ENCODE data around the gene SNAI3. TPM values are rescaled to one million over a fixed set of nuclear protein-coding genes. Genes with fewer than 3 reads are reported as not detected.

Gene SNAI3
- total RNA-seq = 6.0 TPM

DNA sequence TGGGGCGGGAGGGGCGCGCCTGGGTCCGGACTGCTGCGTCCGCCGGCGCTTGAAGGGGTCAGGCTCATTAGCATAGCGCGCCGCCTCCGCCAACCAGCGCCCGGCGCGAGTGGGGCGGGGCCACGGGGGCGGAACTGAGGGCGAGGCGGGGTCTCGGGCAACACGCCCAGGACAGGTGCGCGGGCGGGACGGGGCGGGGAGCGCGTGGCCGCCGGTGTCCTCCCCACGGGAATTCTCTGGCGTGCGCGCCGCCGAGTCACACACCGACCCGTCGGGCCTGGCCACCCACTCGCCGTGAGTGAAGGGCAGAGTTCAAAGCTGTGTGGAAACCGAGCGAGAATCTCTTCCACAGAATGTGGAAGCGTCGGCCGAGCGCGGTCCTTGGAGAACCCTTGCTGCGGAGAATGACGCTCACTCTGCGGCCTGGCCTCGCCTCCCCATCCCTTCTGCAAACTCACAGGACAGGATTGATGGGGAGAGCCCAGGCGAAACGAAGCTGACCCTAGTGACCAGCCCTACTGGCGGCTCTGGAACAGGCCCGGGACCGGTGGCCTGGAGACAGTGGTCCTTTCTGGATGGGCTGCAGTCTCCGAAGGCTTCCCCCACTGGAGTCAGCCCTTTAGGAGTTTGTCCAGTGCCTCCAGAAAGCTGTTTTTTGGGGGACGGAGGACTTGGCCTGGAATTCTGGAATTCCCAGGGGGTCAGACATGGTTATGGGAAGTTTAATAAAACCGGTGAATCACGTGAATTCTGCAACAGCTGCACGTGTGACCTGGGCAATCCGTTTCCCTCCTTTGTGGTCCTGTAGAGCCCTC, at the start of gene SNAI3:
Gene SNAI3, minus strand, starts transcription at position 69 of the 815 bp plus-strand sequence. CDS start 101 bp downstream, outside the sequence.
- H3K4me3 ChIP-seq (ENCODE audit: low read length) = peak within 1 kb of the TSS; percentile 77
- no peaks in the 10 kb centered on the region for H3K27me3 ChIP-seq (ENCODE audit: insufficient read depth, low read length)
- no peaks in the 10 kb centered on the region for H3K9me3 ChIP-seq (ENCODE audit: low read depth, low read length)
- peaks cover 58% of the 10 kb centered on the region for H3K4me1 ChIP-seq (ENCODE audit: insufficient read depth, low read length)

DNA sequence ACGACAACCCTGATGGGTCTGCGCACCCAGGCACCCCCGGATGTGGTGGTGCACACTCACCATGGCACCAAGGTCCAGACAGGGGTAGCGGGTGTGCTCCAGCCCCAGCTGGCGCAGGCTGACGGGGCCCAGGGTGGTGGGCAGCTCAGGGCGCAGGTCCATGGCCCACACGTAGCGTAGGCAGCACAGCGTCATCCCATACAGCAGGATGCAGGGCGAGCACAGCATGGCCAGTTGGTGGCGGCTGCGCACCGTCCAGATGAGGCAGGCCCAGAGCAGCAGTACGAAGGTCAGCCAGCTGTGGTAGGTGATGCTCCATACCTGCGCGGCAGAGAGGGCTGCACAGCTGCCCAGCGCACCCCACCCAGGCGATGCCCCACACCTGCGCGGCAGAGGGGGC, 49.8 kb upstream of the SNAI3 start:
- no peaks in the 10 kb centered on the region for H3K27me3 ChIP-seq (ENCODE audit: insufficient read depth, low read length)
- peaks cover 5% of the 10 kb centered on the region for H3K4me1 ChIP-seq (ENCODE audit: insufficient read depth, low read length)
- H3K9me3 ChIP-seq (ENCODE audit: low read depth, low read length) = no peaks in the 10 kb centered on the region
- H3K4me3 ChIP-seq (ENCODE audit: low read length) = no peak overlapping the region

DNA sequence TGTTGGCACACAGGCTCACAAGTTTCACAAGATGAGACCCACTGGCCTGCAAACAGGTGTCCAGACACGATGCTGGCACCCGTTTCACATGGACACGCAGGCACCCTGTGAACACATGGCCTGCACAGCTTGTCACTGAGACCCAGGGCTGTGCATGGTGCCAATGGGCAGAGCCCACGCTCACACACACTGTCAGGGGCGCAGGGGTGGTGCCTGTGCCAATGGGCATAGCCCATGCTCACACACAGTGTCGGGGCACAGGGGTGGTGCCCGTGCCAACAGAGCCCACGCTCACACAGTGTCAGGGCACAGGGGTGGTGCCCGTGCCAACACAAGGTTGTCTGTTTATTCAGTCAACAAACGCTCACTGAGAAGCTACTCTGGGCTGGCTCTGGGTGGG, 49.3 kb upstream of the SNAI3 start:
- H3K9me3 ChIP-seq (ENCODE audit: low read depth, low read length) = no peaks in the 10 kb centered on the region
- H3K4me1 ChIP-seq (ENCODE audit: insufficient read depth, low read length) = peaks cover 5% of the 10 kb centered on the region
- H3K27me3 ChIP-seq (ENCODE audit: insufficient read depth, low read length) = no peaks in the 10 kb centered on the region
- H3K4me3 ChIP-seq (ENCODE audit: low read length) = no peak overlapping the region

DNA sequence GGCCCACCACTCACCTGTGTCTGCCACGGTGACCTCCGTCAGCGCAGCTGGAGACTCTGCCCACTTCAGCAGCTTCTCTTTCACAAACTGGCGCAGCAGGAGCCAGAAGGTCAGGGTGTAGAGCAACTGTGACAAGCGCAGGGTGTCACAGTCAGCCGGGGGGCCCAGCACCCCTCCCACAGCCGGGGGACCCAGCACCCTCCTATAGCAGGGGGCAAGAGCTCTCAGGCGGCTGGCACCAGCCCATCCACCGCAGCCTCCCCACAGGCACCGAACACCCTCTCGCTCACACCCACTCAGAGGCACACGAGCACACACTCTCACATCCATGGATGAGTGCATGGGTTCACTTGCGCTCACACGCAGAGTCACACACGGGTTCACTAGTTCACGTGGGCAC, 48.8 kb upstream of the SNAI3 start:
- no peaks in the 10 kb centered on the region for H3K9me3 ChIP-seq (ENCODE audit: low read depth, low read length)
- H3K4me1 ChIP-seq (ENCODE audit: insufficient read depth, low read length) = peaks cover 5% of the 10 kb centered on the region
- H3K4me3 ChIP-seq (ENCODE audit: low read length) = no peak overlapping the region
- H3K27me3 ChIP-seq (ENCODE audit: insufficient read depth, low read length) = no peaks in the 10 kb centered on the region

DNA sequence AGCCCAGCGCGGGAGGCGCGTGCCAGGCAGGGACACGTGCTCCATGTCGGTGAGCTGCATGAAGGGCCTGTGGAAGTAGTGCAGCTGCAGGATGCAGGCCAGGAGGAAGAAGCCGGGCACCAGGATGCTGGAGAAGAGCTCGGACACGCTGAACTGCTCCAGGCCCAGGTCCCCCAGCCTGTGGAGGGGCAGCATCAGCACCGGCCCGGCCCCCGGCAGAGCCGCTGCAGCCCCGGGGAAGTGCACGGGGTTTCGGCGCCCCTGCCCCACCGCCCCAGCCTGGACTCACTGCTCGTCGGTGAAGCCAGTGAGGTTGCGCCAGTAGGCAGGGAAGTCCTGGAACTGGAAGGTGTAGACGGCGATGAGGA, 48.0 kb upstream of the SNAI3 start:
- H3K9me3 ChIP-seq (ENCODE audit: low read depth, low read length) = no peaks in the 10 kb centered on the region
- peaks cover 5% of the 10 kb centered on the region for H3K4me1 ChIP-seq (ENCODE audit: insufficient read depth, low read length)
- no peak overlapping the region for H3K4me3 ChIP-seq (ENCODE audit: low read length)
- H3K27me3 ChIP-seq (ENCODE audit: insufficient read depth, low read length) = no peaks in the 10 kb centered on the region

DNA sequence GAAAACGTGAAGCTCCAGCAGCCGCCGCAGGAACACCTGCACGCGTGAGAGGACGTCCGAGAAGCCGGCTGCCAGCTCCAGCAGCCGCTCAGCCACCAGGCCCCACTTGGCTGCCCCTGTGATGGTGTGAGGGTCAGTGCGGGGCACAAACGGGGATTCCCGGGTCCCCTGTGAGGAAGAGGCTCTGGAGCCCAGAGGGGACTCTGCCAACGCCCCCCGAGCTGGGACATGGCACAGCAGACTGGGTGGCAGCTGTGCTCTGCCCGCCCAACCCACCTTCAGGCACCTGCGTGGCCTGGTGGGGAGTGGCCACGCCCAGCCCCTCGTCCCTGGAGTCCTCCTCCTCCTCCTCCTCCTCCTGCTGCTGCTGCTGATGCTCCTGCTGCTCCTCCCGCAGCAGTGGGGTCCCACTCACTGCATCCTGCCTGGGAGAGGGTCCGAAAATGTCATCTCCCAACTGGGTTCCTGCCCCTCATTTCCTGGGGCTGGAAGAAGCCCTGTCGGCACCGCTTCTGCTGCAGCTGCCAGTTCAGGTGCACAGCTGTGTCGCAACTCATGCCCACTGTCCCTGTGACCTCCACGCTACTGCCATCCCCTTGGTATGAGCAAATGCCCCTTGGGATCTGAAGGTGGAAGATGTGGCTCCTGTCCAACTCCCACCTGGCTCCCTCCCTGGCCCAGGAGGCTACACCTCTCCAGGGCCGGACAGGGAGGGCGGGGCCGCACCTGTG, 47.5 kb upstream of the SNAI3 start:
- H3K4me3 ChIP-seq (ENCODE audit: low read length) = no peak overlapping the region
- H3K27me3 ChIP-seq (ENCODE audit: insufficient read depth, low read length) = no peaks in the 10 kb centered on the region
- no peaks in the 10 kb centered on the region for H3K9me3 ChIP-seq (ENCODE audit: low read depth, low read length)
- H3K4me1 ChIP-seq (ENCODE audit: insufficient read depth, low read length) = peaks cover 5% of the 10 kb centered on the region

DNA sequence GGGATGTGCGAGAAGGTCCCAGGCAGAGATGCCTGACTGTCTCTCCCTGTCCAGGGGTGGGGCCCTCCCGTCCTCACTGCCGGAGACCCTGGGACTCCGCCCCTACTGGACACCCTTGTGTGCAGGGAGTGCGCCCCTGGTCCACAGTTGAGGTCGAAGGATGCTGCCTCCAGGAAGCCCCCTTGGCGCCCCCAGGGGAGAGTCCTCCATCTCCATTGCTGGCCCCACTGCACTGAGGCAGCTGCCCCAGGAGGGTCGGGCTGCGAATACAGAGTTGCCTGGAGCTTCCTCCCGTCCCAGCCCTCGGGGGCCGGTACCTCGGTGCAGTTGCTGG, 46.6 kb upstream of the SNAI3 start:
- H3K9me3 ChIP-seq (ENCODE audit: low read depth, low read length) = no peaks in the 10 kb centered on the region
- no peaks in the 10 kb centered on the region for H3K27me3 ChIP-seq (ENCODE audit: insufficient read depth, low read length)
- no peak overlapping the region for H3K4me3 ChIP-seq (ENCODE audit: low read length)
- H3K4me1 ChIP-seq (ENCODE audit: insufficient read depth, low read length) = peaks cover 5% of the 10 kb centered on the region

DNA sequence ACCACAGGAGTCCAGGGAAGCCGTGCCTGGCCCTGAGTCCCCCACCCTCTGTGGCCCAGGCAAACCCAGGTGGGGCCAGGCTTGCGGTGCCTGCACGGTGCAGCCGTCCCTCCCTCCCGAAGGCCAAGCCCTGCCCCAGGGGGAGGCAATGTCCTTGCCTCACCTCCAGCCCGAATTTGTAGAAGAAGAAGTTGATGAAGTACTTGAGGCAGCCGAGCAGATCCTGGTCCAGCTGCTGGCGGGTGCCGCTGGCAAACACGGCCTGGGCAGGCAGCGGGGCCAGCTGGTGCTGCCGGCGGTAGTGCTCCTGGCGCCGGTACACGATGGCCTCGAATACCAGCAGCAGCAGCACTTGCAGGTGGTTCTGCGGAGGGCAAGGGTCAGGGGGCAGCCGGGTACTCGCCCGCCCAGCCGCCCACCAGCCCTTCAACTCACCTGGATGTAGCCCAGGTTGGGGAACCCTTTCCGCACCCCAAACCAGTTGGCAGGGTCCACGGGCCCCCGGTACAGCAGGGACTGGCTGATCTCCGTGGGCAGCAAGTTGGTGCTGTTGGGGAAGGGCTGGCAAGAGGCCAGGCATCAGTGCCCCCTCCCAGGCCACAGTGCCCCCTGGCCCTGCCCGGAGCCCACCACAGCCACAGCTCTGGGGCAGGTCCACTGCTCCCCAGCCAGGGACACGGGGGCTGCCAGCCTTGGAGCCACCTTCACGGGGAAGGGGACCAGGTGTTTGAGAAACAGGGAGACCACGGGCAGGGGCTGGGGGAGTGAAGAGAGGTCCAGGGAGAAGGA, 46.1 kb upstream of the SNAI3 start:
- H3K4me3 ChIP-seq (ENCODE audit: low read length) = no peak overlapping the region
- no peaks in the 10 kb centered on the region for H3K27me3 ChIP-seq (ENCODE audit: insufficient read depth, low read length)
- peaks cover under 1% of the 10 kb centered on the region for H3K4me1 ChIP-seq (ENCODE audit: insufficient read depth, low read length)
- no peaks in the 10 kb centered on the region for H3K9me3 ChIP-seq (ENCODE audit: low read depth, low read length)

DNA sequence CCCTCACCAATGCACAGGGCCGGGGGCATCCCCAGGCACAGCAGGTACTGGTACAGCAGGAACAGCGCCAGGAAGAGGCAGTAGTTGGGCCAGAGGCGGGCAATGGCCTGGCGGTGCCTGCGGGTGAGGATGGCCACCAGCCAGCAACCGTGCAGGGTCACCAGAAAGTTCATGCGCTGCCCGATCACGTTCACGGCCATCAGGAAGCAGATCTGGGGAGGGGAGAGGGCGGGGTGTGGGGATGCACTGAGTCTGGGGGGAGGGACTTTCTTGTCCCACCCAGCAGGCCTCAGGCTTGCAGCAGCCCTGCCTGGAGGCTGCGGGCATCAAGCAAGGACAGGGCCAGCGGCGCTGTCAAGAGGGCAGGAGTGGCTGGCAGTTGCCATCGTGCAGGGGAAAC, 45.4 kb upstream of the SNAI3 start:
- no peak overlapping the region for H3K4me3 ChIP-seq (ENCODE audit: low read length)
- no peaks in the 10 kb centered on the region for H3K4me1 ChIP-seq (ENCODE audit: insufficient read depth, low read length)
- no peaks in the 10 kb centered on the region for H3K27me3 ChIP-seq (ENCODE audit: insufficient read depth, low read length)
- H3K9me3 ChIP-seq (ENCODE audit: low read depth, low read length) = no peaks in the 10 kb centered on the region

DNA sequence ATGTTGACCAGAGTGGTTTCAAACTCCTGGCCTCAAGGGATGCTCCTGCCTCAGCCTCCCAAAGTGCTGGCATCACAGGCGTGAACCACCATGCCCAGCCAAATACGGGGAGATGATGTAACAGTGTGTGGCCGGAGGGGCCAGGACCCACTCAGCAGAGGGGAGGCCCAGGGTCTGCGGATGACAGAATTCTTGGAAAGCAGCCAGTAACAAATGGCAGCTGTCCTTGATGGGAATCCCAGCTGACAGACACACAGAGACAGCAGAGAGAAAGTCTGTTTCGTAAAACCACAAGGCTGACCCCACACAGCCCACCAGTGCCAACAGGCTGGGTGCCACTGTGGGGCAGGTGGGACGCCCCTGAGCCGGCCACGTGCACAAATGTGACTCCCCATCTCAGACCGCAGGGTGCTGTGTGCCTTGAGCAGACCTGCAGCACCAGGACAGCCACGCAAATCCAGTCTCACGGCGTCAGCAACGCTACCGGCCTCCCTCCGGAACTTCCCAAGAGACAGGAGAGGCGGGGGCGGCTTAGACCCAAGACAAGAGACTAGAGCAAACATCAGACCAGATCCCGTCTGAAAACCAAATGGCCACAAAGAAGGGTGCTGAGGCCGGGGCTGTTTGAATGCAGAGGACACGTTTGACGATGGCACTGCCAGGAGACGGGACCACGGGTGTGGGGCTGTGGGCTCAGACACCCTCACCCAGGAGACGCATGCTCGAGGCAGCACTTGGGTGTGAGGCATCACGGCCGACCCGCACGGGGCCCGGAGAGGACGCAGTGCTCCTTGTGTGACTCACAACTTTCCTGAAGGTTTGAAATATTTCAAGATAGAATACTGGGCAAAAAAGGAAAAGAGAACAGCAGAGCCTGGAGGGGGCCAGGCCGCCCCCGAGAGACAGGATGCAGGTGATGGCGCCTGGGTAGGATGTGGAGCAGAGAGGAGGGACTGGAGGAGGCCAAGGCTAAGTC, 44.6 kb upstream of the SNAI3 start:
- no peak overlapping the region for H3K4me3 ChIP-seq (ENCODE audit: low read length)
- no peaks in the 10 kb centered on the region for H3K4me1 ChIP-seq (ENCODE audit: insufficient read depth, low read length)
- no peaks in the 10 kb centered on the region for H3K9me3 ChIP-seq (ENCODE audit: low read depth, low read length)
- H3K27me3 ChIP-seq (ENCODE audit: insufficient read depth, low read length) = no peaks in the 10 kb centered on the region

DNA sequence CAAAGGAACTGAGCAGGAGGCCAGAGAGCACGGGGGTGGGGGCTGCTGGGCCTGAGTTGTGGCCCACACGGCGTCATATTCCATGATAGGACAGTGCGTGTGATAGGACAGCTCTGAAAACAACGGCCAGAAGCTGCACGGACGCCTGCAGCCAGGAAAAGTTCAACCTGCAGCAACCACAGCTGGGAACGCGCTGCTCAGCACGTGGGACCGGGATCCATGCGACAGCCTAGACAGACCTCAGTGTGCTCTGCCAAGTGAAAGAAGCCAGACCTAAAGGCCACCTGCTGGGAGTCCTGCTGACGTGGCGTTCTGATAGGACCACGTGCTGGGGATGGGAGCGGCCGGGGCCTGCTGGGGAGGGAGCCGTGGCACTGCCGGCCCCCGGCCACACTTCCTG, 41.6 kb upstream of the SNAI3 start:
- H3K27me3 ChIP-seq (ENCODE audit: insufficient read depth, low read length) = no peaks in the 10 kb centered on the region
- H3K4me1 ChIP-seq (ENCODE audit: insufficient read depth, low read length) = no peaks in the 10 kb centered on the region
- no peaks in the 10 kb centered on the region for H3K9me3 ChIP-seq (ENCODE audit: low read depth, low read length)
- H3K4me3 ChIP-seq (ENCODE audit: low read length) = no peak overlapping the region

DNA sequence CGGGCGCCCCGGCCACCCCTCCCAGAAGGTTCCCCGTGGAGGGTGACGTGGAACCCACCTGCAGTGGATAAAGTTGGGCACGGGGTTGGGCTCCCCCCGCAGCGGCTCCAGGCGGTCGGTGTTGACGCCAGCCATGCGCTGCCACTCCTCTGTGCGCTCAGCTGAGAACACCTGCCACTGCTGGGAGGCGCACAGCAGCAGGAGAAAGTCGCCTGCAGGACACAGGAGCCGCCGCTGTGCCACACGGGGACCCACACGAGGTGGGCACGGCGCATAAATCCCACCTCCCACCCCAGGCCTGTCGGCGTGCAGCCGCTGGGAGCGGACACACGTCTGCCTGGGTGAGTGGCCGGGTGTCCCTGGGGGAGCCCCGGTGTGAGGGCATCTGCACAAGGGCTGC, 40.7 kb upstream of the SNAI3 start:
- Histone ChIP-seq H3K27me3 (ENCODE audit: insufficient read depth, low read length) (no peaks in the 10 kb centered on the region), H3K4me1 (ENCODE audit: insufficient read depth, low read length) (no peaks in the 10 kb centered on the region), H3K9me3 (ENCODE audit: low read depth, low read length) (no peaks in the 10 kb centered on the region), H3K4me3 (ENCODE audit: low read length) (no peak overlapping the region)

DNA sequence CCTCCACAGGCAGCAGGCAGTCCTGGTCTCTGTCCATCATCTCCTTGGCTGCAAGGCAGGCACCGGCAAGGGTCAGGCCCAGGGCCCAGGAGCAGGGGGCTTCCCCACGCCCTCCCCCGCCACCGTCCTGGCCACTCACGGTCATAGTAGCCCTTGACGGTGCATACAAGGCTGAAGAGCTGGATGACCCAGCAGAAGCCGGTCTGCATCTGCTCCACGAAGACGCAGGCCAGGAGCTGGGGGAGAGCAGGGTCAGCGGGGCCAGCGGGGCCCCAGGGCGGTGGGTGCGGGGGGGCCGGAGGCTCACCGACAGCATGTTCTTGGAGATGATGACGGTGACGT, 40.1 kb upstream of the SNAI3 start:
- Histone ChIP-seq H3K9me3 (ENCODE audit: low read depth, low read length) (no peaks in the 10 kb centered on the region), H3K27me3 (ENCODE audit: insufficient read depth, low read length) (no peaks in the 10 kb centered on the region), H3K4me1 (ENCODE audit: insufficient read depth, low read length) (no peaks in the 10 kb centered on the region), H3K4me3 (ENCODE audit: low read length) (no peak overlapping the region)

DNA sequence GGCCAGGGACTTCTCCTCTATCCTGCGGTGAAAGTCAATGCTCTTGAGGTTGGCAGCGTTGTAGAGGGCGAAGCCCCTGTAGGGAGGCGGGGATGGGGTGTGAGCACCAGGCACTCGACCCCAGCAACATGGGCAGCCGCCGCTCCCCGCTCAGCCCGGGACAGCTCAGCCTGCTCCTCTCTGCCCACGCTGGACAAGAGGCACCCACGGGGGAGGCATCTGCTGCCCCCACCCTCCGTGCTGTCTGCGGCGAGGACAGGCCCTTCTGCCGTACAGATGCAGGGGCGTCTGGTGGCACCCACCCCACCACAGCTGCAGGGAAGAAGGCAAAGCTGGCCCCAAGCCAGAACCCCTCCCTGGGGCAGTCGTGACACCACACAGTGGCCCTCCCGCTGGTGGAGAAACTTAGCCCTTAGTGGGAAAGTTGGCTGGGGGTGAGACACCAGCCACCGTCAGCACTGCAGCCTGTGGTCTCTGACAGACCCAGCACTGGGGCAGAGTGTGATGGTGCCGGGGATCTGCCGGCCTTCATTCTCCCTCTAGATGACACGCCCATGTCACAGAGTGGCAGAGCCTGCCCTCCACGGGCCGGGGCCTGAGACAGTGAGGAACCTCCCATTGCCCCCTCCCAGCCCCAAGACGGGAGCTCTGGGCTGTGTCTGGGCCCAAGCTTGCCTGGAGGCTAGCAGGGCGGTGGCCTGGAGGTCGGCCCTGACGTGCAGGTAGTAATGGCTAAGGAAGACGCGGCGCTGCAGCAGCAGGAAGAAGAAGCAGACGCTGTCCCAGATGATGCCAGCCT, 39.5 kb upstream of the SNAI3 start:
- H3K4me1 ChIP-seq (ENCODE audit: insufficient read depth, low read length) = no peaks in the 10 kb centered on the region
- no peaks in the 10 kb centered on the region for H3K27me3 ChIP-seq (ENCODE audit: insufficient read depth, low read length)
- no peaks in the 10 kb centered on the region for H3K9me3 ChIP-seq (ENCODE audit: low read depth, low read length)
- no peak overlapping the region for H3K4me3 ChIP-seq (ENCODE audit: low read length)
